Large intestine (tissue), 3 donors: ENCODE data around the gene GRAMD1C. TPM values are rescaled to one million over a fixed set of nuclear protein-coding genes. Genes with fewer than 3 reads are reported as not detected.
"Not testable (repeated sequence)": the region's sequence is repeated elsewhere in the genome, so short reads cannot be mapped to it uniquely, and the experiment has no call there.

Experiments used
- DNase-seq, 2 donors: peaks; one replicate each; pipeline versions ENCODE4 v3.0.0 to v3.0.0-alpha.2; 2013
- H3K27ac ChIP-seq: one replicate; pipeline ENCODE4 v1.5.1; 2013; ENCODE audit warnings: low read length
- H3K27me3 ChIP-seq: 2 replicates; pipeline ENCODE4 v1.6.1; 2013; ENCODE audit warnings: low read length; ENCODE audit not compliant: control insufficient read depth, insufficient read depth
- H3K36me3 ChIP-seq: 2 replicates; pipeline ENCODE4 v1.6.1; 2013; ENCODE audit warnings: low read length; ENCODE audit not compliant: control insufficient read depth, insufficient read depth
- H3K4me1 ChIP-seq: one replicate; pipeline ENCODE4 v1.6.1; 2013; ENCODE audit warnings: low read length; ENCODE audit not compliant: control insufficient read depth, insufficient read depth
- H3K4me3 ChIP-seq: one replicate; pipeline ENCODE4 v1.5.1; 2013; ENCODE audit warnings: low read length
- H3K9me3 ChIP-seq: one replicate; pipeline ENCODE4 v1.6.1; 2013; ENCODE audit warnings: mild to moderate bottlenecking, low read depth, low read length, moderate library complexity; ENCODE audit not compliant: control insufficient read depth
- WGBS: methylation state at CpG from one replicate; pipeline ENCODE4 v1.1.5; 2013; ENCODE audit warnings: low lambda C conversion rate; ENCODE audit not compliant: insufficient coverage; 5-methylcytosine and 5-hydroxymethylcytosine counted together
- polyA plus RNA-seq: library from polyadenylated mRNA; unstranded; fragments of 120-200 nt; gene quantifications from one replicate; pipeline ENCODE4 v1.2.1, GENCODE V29; 2013

GRAMD1C gene
- polyA plus RNA-seq, 1 donor = 14.4 TPM

GRCh38 chr3:113828600-113828999, 10.0 kb upstream of the GRAMD1C start:
- no peak for DNase-seq
- Histone ChIP-seq H3K36me3 (no peaks in the 10 kb centered on the region), H3K9me3 (no peaks in the 10 kb centered on the region), H3K27me3 (no peaks in the 10 kb centered on the region), H3K4me1 (no peaks in the 10 kb centered on the region), H3K27ac (no peak overlapping the region), H3K4me3 (no peak overlapping the region)
- WGBS = 86% methylated on average over 1 of the region's 1 CpG

GRCh38 chr3:113829576-113830354, 8.8 kb upstream of the GRAMD1C start:
- Histone ChIP-seq H3K4me3 (no peak overlapping the region), H3K36me3 (no peaks in the 10 kb centered on the region), H3K27ac (no peak overlapping the region), H3K9me3 (no peaks in the 10 kb centered on the region), H3K4me1 (no peaks in the 10 kb centered on the region), H3K27me3 (no peaks in the 10 kb centered on the region)
- WGBS = 93% methylated on average over 2 of the region's 10 CpGs
- DNase-seq = no peak

- no peaks in the 10 kb centered on the region for H3K9me3 ChIP-seq
- no peak overlapping the region for H3K4me3 ChIP-seq
- no peaks in the 10 kb centered on the region for H3K27me3 ChIP-seq
- no peak overlapping the region for H3K27ac ChIP-seq
- H3K36me3 ChIP-seq = no peaks in the 10 kb centered on the region
- WGBS = 0% methylated on average over 1 of the region's 1 CpG
- H3K4me1 ChIP-seq = no peaks in the 10 kb centered on the region
- no peak for DNase-seq
These were observed 7.6 kb upstream of the GRAMD1C start for GRCh38 chr3:113831103-113831355.

GRCh38 chr3:113832477-113833164, 6.0 kb upstream of the GRAMD1C start:
- DNase-seq = no peak
- Histone ChIP-seq H3K27ac (no peak overlapping the region), H3K9me3 (no peaks in the 10 kb centered on the region), H3K36me3 (no peaks in the 10 kb centered on the region), H3K4me3 (no peak overlapping the region), H3K27me3 (no peaks in the 10 kb centered on the region), H3K4me1 (no peaks in the 10 kb centered on the region)
- 93% methylated on average over 2 of the region's 5 CpGs for WGBS

- Histone ChIP-seq H3K27ac (no peak overlapping the region), H3K27me3 (no peaks in the 10 kb centered on the region), H3K36me3 (no peaks in the 10 kb centered on the region), H3K9me3 (no peaks in the 10 kb centered on the region), H3K4me3 (no peak overlapping the region), H3K4me1 (peaks cover 3% of the 10 kb centered on the region)
- peak in 1 of 2 donors; percentile 32 for DNase-seq
These were observed 3.6 kb upstream of the GRAMD1C start for GRCh38 chr3:113834983-113835382.

GRCh38 chr3:113839551-113839950, 963 bp downstream of the GRAMD1C start:
- WGBS = no CpG with 5 or more reads among the region's 2 CpGs
- Histone ChIP-seq H3K27ac (no peak overlapping the region), H3K4me1 (peaks cover 3% of the 10 kb centered on the region), H3K4me3 (no peak overlapping the region), H3K9me3 (no peaks in the 10 kb centered on the region), H3K27me3 (no peaks in the 10 kb centered on the region), H3K36me3 (no peaks in the 10 kb centered on the region)
- no peak for DNase-seq

- peaks cover 11% of the 10 kb centered on the region for H3K4me1 ChIP-seq
- 40% methylated on average over 1 of the region's 4 CpGs for WGBS
- H3K4me3 ChIP-seq = no peak overlapping the region
- H3K9me3 ChIP-seq = no peaks in the 10 kb centered on the region
- H3K36me3 ChIP-seq = no peaks in the 10 kb centered on the region
- no peak overlapping the region for H3K27ac ChIP-seq
- H3K27me3 ChIP-seq = no peaks in the 10 kb centered on the region
- peak; percentile 29 to 50 for DNase-seq
These were observed 6.1 kb downstream of the GRAMD1C start for GRCh38 chr3:113844622-113845222.

- Histone ChIP-seq H3K9me3 (no peaks in the 10 kb centered on the region), H3K27ac (peak overlapping the region; percentile 94), H3K4me3 (no peak overlapping the region), H3K27me3 (no peaks in the 10 kb centered on the region), H3K4me1 (peaks cover 11% of the 10 kb centered on the region), H3K36me3 (no peaks in the 10 kb centered on the region)
- DNase-seq = peak; percentile 49 to 74
These were observed 8.7 kb downstream of the GRAMD1C start for GRCh38 chr3:113847247-113847646.

GRCh38 chr3:113847664-113848461, 9.3 kb downstream of the GRAMD1C start:
- Histone ChIP-seq H3K27ac (peak overlapping the region; percentile 94), H3K4me3 (no peak overlapping the region), H3K4me1 (peaks cover 15% of the 10 kb centered on the region), H3K27me3 (no peaks in the 10 kb centered on the region), H3K9me3 (no peaks in the 10 kb centered on the region), H3K36me3 (no peaks in the 10 kb centered on the region)
- WGBS = no CpG with 5 or more reads among the region's 2 CpGs
- DNase-seq = peak; percentile 81 to 89

GRCh38 chr3:113849071-113849470, 10.5 kb downstream of the GRAMD1C start:
- H3K36me3 ChIP-seq, H3K4me3 ChIP-seq, H3K27ac ChIP-seq, H3K27me3 ChIP-seq, H3K9me3 ChIP-seq, DNase-seq: not testable (repeated sequence)
- WGBS = no CpG with 5 or more reads among the region's 3 CpGs
- peaks cover 15% of the 10 kb centered on the region for H3K4me1 ChIP-seq
